ENCODE results near the gene CC2D1B. TPM values are rescaled to one million over a fixed set of nuclear protein-coding genes. Genes with fewer than 3 reads are reported as not detected.

The CC2D1B gene
- total RNA-seq, 1 donor from 2014 or later = 45.4 TPM

DNA sequence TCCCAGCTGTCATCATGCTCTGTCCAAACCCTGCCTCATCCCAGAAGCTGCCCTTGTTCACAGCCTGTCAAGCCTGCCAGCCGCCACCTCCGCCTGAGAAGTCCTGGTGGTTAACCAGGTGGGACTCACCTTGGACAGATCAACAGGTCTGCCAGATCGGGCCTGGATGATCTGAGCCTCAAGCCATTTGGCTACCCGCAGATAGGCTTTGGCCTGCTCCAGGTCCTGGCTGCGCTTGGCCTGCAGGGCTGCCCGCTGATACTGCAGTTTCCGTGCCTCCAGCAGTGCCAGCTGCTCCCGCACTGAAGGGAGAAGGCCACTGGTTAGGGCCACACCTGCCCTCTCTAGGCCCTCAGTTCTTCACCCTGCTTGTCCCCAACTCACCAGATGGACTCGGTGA is 8.6 kb downstream of the CC2D1B start:
- no peak for DNase-seq (ENCODE audit: low spot score in 2 of 2)
- Histone ChIP-seq H3K27ac (no peak overlapping the region), H3K36me3 (peaks cover 97 to 100% of the 10 kb centered on the region in 2 donors), H3K4me1 (no peaks in the 10 kb centered on the region), H3K9me3 (no peaks in the 10 kb centered on the region), H3K4me3 (no peak overlapping the region), H3K27me3 (no peaks in the 10 kb centered on the region)
- TF ChIP-seq, protein P1, sequence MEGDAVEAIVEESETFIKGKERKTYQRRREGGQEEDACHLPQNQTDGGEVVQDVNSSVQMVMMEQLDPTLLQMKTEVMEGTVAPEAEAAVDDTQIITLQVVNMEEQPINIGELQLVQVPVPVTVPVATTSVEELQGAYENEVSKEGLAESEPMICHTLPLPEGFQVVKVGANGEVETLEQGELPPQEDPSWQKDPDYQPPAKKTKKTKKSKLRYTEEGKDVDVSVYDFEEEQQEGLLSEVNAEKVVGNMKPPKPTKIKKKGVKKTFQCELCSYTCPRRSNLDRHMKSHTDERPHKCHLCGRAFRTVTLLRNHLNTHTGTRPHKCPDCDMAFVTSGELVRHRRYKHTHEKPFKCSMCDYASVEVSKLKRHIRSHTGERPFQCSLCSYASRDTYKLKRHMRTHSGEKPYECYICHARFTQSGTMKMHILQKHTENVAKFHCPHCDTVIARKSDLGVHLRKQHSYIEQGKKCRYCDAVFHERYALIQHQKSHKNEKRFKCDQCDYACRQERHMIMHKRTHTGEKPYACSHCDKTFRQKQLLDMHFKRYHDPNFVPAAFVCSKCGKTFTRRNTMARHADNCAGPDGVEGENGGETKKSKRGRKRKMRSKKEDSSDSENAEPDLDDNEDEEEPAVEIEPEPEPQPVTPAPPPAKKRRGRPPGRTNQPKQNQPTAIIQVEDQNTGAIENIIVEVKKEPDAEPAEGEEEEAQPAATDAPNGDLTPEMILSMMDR (IDR thresholded peaks at IDR 0.05) = no peak
- intact Hi-C loops (cut with DNase I) = no loop called here

DNA sequence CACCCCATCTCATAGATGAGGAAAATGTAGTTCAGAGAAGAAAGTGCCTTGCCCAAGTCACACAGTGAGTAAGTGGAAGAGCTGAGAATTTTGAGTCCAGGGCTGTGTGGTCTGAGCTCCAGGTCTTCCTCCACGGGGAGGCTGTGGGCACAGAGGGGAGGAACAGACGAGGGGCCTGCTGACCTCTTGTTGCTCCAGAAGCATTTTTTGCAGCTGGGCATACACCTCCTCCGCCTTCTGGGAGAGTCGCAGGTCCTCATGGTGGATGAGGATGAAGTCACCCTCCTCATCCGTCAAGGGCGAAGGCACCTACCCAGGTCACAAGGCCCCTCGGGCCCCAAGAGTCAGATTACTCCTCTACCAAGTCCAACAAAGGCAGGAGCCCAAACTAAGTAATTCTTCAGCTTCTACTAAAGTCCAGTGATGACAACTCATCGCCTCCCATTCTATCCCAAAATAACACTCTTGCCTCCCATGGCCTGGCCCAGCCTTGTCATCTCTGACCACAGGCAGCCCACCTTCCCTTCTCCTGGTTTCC is 9.1 kb downstream of the CC2D1B start:
- H3K4me1 ChIP-seq = no peaks in the 10 kb centered on the region
- no peak for DNase-seq (ENCODE audit: low spot score in 2 of 2)
- TF ChIP-seq, protein P1 (IDR thresholded peaks at IDR 0.05) = no peak
- intact Hi-C loops (cut with DNase I) = no loop called here
- H3K9me3 ChIP-seq = no peaks in the 10 kb centered on the region
- no peaks in the 10 kb centered on the region for H3K27me3 ChIP-seq
- H3K27ac ChIP-seq = no peak overlapping the region
- peaks cover 92 to 97% of the 10 kb centered on the region in 2 donors for H3K36me3 ChIP-seq
- no peak overlapping the region for H3K4me3 ChIP-seq

DNA sequence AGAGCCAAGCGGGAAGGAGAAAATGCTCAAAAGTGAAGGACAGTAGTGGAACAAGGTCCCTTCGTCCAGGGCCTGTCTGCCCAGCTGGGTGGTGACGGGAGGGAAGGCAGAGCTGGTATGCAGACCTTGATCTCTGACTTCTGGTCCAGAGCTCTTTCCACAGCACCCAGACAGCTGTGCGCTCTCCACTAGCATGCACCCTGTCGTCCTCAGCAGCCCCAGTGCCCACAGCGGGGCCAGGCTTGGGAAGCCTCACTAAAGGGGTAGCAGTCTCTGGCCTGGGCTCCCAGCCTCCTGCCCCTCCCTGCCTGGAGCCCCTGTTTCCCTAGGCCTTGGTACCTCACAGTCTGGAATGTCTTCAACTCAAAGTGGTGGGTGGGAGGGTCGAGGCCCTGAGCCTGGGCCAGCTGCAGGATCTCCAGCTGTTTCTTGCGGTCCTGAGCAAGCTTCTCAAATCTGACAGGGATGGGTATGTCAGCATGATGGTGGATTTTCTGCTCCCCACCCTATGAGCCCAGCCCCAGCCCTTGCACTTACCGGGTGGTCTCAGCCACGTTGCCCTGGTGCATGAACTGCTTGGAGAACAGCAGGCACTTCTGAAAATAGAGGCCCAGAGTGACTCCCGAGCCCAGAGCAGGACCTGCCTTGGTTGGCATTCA is 10.0 kb downstream of the CC2D1B start:
- no peaks in the 10 kb centered on the region for H3K9me3 ChIP-seq
- no peak overlapping the region for H3K4me3 ChIP-seq
- no peaks in the 10 kb centered on the region for H3K4me1 ChIP-seq
- H3K36me3 ChIP-seq = peaks cover 84 to 97% of the 10 kb centered on the region in 2 donors
- no peak overlapping the region for H3K27ac ChIP-seq
- TF ChIP-seq, protein P1 (IDR thresholded peaks at IDR 0.05) = no peak
- no peaks in the 10 kb centered on the region for H3K27me3 ChIP-seq
- no peak for DNase-seq (ENCODE audit: low spot score in 2 of 2)
- intact Hi-C loops (cut with DNase I) = no loop called here

DNA sequence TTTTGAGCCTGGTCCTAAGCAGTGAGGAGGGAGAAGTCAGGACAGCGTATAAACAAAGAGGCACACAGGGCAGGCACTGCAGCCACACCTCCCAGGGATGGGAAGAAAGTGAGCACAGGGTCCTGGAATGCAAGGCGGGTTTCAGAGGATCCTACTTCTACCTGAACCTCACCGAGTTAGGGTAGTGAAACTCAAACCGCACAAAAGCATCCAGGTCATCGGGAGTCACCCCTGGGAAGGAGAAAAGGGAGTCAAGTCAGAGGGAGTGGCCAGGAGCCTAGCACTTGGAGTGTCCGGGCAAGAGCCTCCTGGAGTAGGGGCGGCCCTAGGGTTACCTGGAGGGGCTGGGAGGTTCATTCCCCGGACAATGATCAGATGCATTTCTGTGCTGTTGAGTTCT is 10.6 kb downstream of the CC2D1B start:
- TF ChIP-seq, protein P1 (IDR thresholded peaks at IDR 0.05) = no peak
- H3K27ac ChIP-seq = no peak overlapping the region
- no peaks in the 10 kb centered on the region for H3K4me1 ChIP-seq
- peaks cover 79 to 96% of the 10 kb centered on the region in 2 donors for H3K36me3 ChIP-seq
- H3K9me3 ChIP-seq = no peaks in the 10 kb centered on the region
- no peaks in the 10 kb centered on the region for H3K27me3 ChIP-seq
- no peak for DNase-seq (ENCODE audit: low spot score in 2 of 2)
- no peak overlapping the region for H3K4me3 ChIP-seq
- intact Hi-C loops (cut with DNase I) = no loop called here

DNA sequence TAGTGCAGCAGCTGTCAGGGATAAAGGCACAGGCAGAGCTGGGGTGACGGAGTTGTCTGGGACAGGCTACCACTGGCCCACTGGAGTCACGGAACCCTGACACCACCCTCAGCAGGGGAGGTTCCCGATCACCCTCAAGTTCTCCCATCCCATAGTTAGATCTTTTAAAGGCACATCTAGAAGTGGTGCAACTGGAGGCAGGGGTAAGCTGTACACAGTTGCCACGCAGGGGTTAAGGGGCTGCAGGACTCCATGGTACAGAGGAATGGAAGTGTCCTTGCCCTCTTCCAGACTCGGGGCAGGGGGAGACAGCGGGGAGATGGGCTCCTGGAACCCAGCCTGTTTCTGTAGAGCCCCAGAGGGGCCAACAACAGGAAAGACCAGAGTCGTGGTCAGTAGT is 13.3 kb downstream of the CC2D1B start:
- Histone ChIP-seq H3K4me1 (no peaks in the 10 kb centered on the region), H3K27ac (no peak overlapping the region), H3K9me3 (no peaks in the 10 kb centered on the region), H3K4me3 (no peak overlapping the region), H3K36me3 (peaks cover 57 to 69% of the 10 kb centered on the region in 2 donors), H3K27me3 (no peaks in the 10 kb centered on the region)
- TF ChIP-seq, protein P1 (IDR thresholded peaks at IDR 0.05) = no peak
- intact Hi-C loops (cut with DNase I) = no loop called here
- DNase-seq (ENCODE audit: low spot score in 2 of 2) = no peak

Data from ascending aorta (tissue), 2 donors.